Parathyroid adenoma (tissue), 2 donors: Measurements from ENCODE around the gene IPCEF1.
A peak's percentile ranks its signal among the peaks of the same experiment; 100 is the strongest.

Source experiments
- H2AFZ ChIP-seq: fragments of 300-600 bp; sonication (generic); one replicate; pipeline ENCODE4 v1.7.0; 2017; ENCODE audit warnings: antibody characterized with exemption, mild to moderate bottlenecking
- H3K27ac ChIP-seq: fragments of 300-600 bp; sonication (generic); one replicate; pipeline ENCODE4 v1.7.0; 2017
- H3K27me3 ChIP-seq: fragments of 300-600 bp; sonication (generic); one replicate; pipeline ENCODE4 v1.7.0; 2017; ENCODE audit warnings: low read length; ENCODE audit not compliant: control insufficient read depth, insufficient read depth
- H3K36me3 ChIP-seq: fragments of 300-600 bp; sonication (generic); one replicate; pipeline ENCODE4 v1.7.0; 2017; ENCODE audit warnings: low read length; ENCODE audit not compliant: control insufficient read depth, insufficient read depth
- H3K4me1 ChIP-seq: fragments of 300-600 bp; sonication (generic); one replicate; pipeline ENCODE4 v1.7.0; 2017; ENCODE audit warnings: control low read depth
- H3K4me2 ChIP-seq: fragments of 300-600 bp; sonication (generic); one replicate; pipeline ENCODE4 v1.7.0; 2017; ENCODE audit warnings: low read length
- H3K4me3 ChIP-seq: fragments of 300-600 bp; sonication (generic); one replicate; pipeline ENCODE4 v1.7.0; 2017; ENCODE audit warnings: low read depth, low read length
- H3K79me2 ChIP-seq: fragments of 300-600 bp; sonication (generic); one replicate; pipeline ENCODE4 v1.7.0; 2017; ENCODE audit warnings: control low read depth
- H3K9ac ChIP-seq: fragments of 300-600 bp; sonication (generic); one replicate; pipeline ENCODE4 v1.7.0; 2017; ENCODE audit warnings: mild to moderate bottlenecking
- H3K9me3 ChIP-seq: fragments of 300-600 bp; sonication (generic); one replicate; pipeline ENCODE4 v1.7.0; 2017; ENCODE audit warnings: low read length; ENCODE audit not compliant: control insufficient read depth
- TF ChIP-seq, protein P1 (sequence below): fragments of 300-600 bp; sonication (generic); IDR thresholded peaks from one replicate; pipeline ENCODE4 v1.7.0; 2017; ENCODE audit warnings: antibody characterized with exemption, mild to moderate bottlenecking
- donor health status: primary hyperparathyroidism.

Gene IPCEF1

DNA sequence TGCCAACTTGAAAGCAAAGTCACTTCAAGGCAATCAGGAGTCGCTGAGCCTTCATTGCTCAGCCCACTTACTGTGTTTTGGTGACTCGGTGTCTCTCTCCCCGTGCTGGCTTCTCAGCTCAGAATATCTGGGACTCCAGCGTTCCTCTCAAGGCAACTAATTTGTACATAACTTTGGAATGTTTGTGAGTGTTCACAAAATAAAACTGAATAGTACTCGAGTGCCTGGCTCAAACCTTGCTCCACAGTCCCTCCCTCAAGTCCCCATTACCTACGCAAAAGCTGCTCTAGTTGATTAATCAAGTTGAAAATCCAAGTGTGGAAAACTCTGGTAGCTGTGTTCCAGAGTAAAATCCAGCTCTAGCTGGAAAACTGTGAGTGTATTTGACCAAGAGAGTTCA, 8.6 kb downstream of the IPCEF1 start:
- Histone ChIP-seq H3K36me3 (no peaks in the 10 kb centered on the region), H3K4me3 (no peak overlapping the region), H3K27ac (no peak overlapping the region), H3K9me3 (no peaks in the 10 kb centered on the region), H3K9ac (no peak overlapping the region), H3K79me2 (no peaks in the 10 kb centered on the region), H3K4me1 (no peaks in the 10 kb centered on the region), H3K27me3 (no peaks in the 10 kb centered on the region), H3K4me2 (no peak overlapping the region), H2AFZ (no peak overlapping the region)
- TF ChIP-seq, protein P1, sequence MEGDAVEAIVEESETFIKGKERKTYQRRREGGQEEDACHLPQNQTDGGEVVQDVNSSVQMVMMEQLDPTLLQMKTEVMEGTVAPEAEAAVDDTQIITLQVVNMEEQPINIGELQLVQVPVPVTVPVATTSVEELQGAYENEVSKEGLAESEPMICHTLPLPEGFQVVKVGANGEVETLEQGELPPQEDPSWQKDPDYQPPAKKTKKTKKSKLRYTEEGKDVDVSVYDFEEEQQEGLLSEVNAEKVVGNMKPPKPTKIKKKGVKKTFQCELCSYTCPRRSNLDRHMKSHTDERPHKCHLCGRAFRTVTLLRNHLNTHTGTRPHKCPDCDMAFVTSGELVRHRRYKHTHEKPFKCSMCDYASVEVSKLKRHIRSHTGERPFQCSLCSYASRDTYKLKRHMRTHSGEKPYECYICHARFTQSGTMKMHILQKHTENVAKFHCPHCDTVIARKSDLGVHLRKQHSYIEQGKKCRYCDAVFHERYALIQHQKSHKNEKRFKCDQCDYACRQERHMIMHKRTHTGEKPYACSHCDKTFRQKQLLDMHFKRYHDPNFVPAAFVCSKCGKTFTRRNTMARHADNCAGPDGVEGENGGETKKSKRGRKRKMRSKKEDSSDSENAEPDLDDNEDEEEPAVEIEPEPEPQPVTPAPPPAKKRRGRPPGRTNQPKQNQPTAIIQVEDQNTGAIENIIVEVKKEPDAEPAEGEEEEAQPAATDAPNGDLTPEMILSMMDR, result no peak

DNA sequence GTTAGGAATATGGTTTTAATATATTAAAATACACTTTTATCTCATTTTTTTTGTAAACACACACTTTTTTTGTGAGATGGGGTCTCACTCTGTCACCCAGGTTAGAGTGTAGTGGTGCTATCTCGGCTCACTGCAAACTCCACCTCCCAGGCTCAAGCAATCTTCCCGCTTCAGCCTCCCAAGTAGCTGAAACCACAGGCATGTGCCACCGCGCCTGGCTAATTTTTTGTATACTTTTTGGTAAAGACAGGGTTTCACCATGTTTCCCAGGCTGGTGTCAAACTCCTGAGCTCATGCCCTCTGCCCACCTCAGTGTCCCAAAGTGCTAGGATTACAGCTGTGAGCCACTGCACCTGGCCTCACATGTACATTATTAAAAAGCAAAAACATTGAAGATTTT, 10.8 kb downstream of the IPCEF1 start:
- H3K4me2 ChIP-seq, result no peak overlapping the region
- H2AFZ ChIP-seq, result no peak overlapping the region
- no peak overlapping the region for H3K27ac ChIP-seq
- TF ChIP-seq, protein P1, result no peak
- no peaks in the 10 kb centered on the region for H3K36me3 ChIP-seq
- H3K4me1 ChIP-seq, result no peaks in the 10 kb centered on the region
- H3K79me2 ChIP-seq, result no peaks in the 10 kb centered on the region
- H3K9me3 ChIP-seq, result no peaks in the 10 kb centered on the region
- no peaks in the 10 kb centered on the region for H3K27me3 ChIP-seq
- no peak overlapping the region for H3K4me3 ChIP-seq
- no peak overlapping the region for H3K9ac ChIP-seq

DNA sequence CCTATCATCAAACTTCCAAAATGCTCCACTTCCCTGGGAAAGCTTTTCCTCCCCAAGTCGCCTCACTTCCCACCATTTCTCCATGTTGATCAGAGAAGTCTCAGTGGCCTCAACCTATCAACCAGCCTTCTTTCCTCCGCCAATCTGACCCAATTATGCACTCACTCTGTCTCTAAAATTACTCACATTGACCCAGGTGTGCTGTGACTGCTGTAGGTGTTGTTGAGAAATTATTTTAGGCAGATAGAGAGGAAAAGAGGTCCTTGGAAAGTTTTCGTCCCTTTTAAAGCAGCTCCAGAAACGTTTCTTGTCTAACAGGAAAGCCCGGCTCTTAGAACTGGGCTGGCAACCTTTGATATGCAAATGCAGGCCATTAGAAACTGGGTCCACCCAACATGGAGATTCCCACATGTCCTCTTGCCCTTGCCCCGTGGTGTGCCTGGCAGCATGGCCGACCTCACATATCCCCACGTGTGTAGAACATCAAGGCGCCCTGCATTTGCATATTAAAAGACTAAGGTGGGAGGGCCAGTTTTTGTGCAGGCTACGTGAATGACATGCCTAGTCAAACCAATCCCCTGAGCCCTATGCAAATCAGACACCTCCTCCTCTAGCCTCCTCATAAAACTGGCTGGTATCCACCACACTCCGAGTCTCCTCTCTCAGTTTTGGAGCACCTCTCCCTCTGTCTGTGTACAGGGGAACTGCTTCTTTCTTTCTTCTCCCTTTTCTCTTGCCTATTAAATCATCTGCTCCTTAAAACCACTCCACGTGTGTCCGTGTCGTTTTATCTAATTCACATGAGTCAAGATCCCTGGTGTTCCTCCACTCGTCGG, 12.9 kb downstream of the IPCEF1 start:
- H3K27ac ChIP-seq, result no peak overlapping the region
- no peaks in the 10 kb centered on the region for H3K4me1 ChIP-seq
- no peaks in the 10 kb centered on the region for H3K27me3 ChIP-seq
- H3K4me2 ChIP-seq, result peak overlapping the region; percentile 7
- no peak overlapping the region for H3K4me3 ChIP-seq
- TF ChIP-seq, protein P1, result peak; percentile 26
- peak overlapping the region; percentile 50 for H2AFZ ChIP-seq
- no peaks in the 10 kb centered on the region for H3K36me3 ChIP-seq
- no peak overlapping the region for H3K9ac ChIP-seq
- no peaks in the 10 kb centered on the region for H3K79me2 ChIP-seq
- H3K9me3 ChIP-seq, result no peaks in the 10 kb centered on the region

DNA sequence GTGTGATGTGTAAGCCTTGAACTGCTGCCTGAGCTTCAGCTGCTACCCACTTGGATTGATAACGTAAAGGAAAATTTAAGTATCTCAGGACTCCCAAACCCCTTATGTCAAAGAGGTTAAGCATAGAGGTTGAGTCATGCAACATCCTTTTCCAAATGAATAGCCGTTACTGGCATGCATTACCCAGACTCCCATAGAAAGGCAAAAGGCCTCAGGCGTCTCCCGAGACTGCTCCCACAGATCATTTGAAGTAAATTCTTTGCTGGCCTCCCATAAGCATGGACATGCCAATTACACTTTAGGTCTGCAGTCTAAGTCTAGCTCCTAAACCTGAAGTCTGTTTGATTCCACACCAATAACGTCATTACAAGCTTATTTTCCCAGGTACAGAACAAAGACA, 14.7 kb downstream of the IPCEF1 start:
- Histone ChIP-seq H3K9ac (no peak overlapping the region), H3K4me2 (no peak overlapping the region)

More for the DNA sequence above, 14.7 kb downstream of the IPCEF1 start:
- Histone ChIP-seq H3K9me3 (no peaks in the 10 kb centered on the region), H3K27me3 (no peaks in the 10 kb centered on the region), H2AFZ (no peak overlapping the region), H3K79me2 (no peaks in the 10 kb centered on the region), H3K4me3 (no peak overlapping the region), H3K27ac (no peak overlapping the region), H3K4me1 (no peaks in the 10 kb centered on the region), H3K36me3 (no peaks in the 10 kb centered on the region)
- TF ChIP-seq, protein P1, result no peak
